ENCODE data around the gene BBS9.
A peak's percentile ranks its signal among the peaks of the same experiment; 100 is the strongest.
"Not testable (repeated sequence)": the region's sequence is repeated elsewhere in the genome, so short reads cannot be mapped to it uniquely, and the experiment has no call there.

The BBS9 gene

GRCh38 chr7:33425929-33426678 lies 296.7 kb downstream of the BBS9 start:
- DNase-seq (ENCODE audit: low spot score): no peak
- no peak for FAIRE-seq

- FAIRE-seq (no peak), DNase-seq (ENCODE audit: low spot score) (no peak)
Measured at GRCh38 chr7:33428415-33428814, 299.1 kb downstream of the BBS9 start.

DNA sequence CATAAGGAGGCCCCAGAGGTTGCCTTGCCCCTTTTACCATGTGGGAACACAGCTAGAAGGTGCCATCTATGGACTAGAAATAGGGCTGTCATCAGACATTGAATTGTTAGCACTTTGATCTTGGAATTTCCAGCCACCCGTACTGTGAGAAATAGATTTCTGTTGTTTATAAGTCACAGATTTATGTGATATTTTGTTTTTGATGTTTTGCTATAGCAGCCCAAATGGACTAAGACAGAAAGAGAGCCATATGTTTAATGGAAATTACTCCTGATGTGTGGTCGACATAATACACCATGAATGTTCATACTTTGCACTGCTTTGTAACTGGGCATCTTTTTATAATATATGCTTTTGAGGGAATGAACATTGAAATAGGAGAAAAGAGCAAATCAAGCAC lies 302.2 kb downstream of the BBS9 start:
- FAIRE-seq (no peak), DNase-seq (ENCODE audit: low spot score) (no peak)

DNA sequence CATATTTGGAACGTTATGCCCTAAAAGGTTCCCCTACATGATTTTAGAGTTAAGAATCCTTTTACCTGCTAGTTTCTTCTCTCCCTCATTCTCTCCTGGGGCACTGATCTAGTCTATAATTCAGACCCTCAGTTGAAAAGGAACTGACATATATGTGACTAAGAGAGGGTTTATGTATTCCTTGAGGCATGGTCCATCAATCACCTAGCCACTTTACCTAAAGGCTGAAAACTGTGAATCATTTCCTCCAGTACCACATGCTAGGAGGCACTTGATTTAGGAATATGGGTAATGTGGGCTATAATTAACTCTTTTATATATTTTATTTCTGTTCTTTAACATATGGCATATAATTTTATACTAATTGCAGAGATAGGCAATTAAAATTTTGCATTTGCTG lies 303.5 kb downstream of the BBS9 start:
- FAIRE-seq (peak; percentile 32), DNase-seq (ENCODE audit: low spot score) (peak; percentile 31)

DNA sequence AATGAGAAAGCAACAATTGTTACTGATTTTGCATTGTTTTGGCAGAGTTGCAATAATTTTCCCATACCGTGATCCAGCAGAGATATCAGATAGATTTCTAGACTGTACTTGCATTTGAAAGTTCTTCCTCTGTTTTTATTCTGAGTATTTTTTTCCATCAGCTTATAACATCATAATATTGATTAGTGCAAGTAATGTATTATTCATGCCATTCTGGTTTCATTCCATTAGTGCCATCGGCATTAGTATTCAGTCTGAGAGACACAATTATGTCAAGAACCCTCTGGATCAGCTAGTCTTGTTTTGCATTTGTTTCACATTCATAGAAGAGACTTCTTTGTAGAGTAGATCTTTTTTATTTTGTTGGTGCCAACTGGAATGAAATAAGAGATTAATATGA lies 304.0 kb downstream of the BBS9 start:
- no peak for DNase-seq (ENCODE audit: low spot score)
- no peak for FAIRE-seq

DNA sequence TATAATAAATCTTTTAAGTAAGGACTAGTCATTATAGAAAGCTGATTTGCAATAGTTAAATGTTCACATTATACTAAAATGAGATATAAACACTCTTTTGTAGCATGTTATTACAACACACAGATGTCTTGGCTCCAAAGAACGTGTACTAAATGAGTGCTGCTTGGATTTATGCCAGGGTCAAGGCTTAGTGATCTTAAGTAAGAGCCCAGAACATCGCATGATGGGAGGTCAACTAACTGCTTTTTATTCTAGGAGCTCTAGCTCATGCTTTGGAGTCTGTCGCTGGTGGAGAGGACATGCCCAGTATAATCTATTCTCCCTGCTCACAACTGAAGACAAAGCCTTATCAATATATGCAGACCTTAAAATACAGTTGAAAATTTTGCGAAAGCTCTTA lies 315.1 kb downstream of the BBS9 start:
- FAIRE-seq (no peak), DNase-seq (ENCODE audit: low spot score) (no peak)

DNA sequence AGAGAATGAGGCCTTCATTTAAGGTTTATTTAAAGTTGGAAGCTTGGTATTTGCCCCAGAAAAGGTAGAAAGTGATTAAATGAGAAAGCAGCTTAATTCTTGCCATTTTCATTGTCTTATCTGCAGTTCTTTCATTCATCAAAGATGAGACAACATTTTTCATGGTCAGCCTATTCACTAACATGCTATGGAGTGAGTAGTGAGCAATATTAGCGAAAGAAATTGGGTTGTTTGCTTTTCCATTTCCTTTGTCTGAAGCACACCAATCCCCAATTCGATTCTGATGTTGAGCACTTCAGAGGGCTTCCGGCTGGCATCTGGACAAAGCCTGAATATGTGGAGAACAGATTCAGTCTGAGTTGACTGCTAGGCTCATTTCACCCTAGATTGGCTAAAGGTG lies 317.2 kb downstream of the BBS9 start:
- FAIRE-seq (no peak), DNase-seq (ENCODE audit: low spot score) (no peak)

- DNase-seq (ENCODE audit: low spot score) (no peak), FAIRE-seq (no peak)
Measured at GRCh38 chr7:33448035-33448434, 318.7 kb downstream of the BBS9 start.

- FAIRE-seq (no peak), DNase-seq (ENCODE audit: low spot score) (no peak)
Measured at GRCh38 chr7:33449847-33450246, 320.5 kb downstream of the BBS9 start.

DNA sequence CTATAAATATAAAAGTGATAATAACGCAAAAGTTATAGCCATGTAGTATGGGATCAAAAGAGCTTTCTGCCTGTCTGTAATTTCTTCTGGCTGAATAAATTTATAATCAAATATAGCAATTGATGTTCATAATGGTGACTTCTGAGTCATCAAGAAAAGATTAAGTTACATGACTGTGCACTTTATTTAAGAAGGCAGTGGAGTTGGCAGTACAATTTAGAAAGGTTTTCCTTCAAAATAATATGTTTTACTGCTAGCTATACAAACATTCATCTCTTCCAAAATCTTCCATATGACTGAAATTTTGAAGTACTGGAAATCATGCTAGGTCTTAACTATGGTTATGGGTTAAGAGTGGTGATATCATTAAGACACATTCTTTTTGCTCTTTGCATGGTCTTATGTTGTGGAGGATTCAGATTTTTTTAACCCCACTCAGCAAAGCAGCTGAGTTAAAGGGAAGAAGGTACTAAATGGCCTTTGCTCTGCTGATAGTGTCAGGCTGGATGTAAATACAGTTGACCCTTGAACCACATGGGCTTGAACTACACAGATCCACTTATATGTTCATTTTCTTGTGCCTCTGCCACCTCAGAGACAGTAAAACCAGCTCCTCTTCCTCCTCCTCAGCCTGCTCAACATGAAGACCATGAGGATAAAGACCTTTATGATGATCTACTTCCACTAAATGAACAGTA lies 323.6 kb downstream of the BBS9 start:
- FAIRE-seq: no peak
- DNase-seq (ENCODE audit: low spot score): no peak

DNA sequence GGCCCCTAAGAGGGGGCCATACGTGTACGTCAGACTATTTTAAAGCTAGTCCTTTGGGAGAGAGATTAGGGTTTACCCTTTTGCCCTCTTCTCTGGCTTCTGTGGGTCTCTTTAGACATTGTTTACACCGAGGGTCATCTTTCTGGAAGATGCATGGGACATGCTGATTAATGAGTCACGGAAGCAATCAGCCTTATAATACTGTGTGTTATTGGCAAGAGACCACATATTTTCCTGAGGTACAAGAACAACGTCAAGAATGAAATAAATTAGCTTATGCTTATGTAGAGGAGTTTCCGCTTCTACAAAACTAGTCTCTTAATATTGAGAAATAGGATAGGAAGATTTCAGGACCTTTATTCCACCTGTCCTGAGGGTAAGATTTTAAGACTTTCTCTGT lies 327.7 kb downstream of the BBS9 start:
- DNase-seq (ENCODE audit: low spot score) (no peak), FAIRE-seq (no peak)

DNA sequence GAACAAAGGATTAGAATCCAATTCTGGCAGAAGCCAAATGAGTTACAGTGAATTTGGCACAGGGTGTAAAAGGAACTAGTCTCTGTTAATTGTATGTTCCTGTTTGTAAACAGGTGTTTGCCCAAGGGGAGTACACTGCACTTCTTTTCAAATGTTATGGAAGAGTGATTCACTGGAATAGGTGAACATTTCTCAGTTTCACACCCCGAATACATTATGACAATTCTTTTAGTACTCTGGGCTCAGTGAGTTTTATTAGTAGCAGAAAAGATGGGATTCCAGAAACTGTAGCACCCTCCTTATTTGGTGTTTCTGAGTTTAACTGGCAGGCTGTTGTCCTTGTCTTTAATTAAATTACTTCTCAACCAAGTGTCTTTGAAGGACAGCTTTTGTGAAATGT lies 329.2 kb downstream of the BBS9 start:
- FAIRE-seq (no peak), DNase-seq (ENCODE audit: low spot score) (no peak)

- FAIRE-seq (no peak), DNase-seq (ENCODE audit: low spot score) (no peak)
Measured at GRCh38 chr7:33459340-33459751, 330.0 kb downstream of the BBS9 start.

DNA sequence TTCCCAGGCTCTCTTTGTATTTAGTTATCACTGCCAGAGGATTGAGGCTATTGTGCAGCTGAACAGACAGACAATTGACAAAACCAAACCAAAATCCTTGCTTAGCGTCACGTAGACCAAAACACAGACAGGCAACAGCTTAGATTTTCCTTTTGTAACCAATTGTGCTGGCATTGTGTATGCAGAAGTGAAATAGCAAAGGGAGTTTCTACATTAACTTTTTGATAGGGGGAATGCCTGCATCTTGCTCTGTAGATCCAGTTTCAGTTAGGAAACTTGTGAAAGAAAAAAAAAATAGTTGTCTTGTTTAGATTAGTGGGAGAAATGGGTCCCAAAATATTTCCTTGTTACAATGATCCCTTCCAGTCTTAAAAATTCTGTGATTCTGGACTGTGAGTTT lies 333.8 kb downstream of the BBS9 start:
- no peak for FAIRE-seq
- no peak for DNase-seq (ENCODE audit: low spot score)

- no peak for DNase-seq (ENCODE audit: low spot score)
- FAIRE-seq: no peak
Measured at GRCh38 chr7:33466203-33466602, 336.8 kb downstream of the BBS9 start.

DNA sequence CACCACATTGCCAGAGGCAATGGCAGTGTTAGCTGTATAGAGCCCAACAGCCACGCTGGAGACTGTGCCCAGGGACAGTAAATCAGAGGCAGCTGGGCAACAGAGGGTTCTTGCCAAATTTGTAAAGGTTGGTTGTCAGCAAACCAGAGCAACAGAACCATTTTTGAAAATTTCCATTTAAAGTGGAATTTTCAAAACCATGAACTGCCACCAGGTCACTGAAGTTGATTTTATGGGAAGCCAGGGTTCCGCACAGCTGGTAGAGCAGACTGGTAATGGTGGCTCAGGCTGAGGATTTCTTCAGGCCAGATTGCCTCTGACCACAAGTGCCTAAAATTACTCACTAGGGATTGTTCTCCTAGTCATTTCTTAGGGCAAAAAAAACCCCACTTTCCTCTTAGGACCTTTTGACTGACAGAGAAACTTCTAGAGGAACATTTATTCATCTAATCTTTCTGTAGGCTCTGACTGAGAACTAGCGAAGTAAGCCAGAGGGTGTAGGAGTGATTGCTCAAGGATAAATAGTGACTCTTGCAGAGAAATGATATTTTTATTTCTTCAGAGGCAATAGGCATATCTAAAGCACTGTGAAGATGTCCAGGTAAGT lies 342.4 kb downstream of the BBS9 start:
- FAIRE-seq (no peak), DNase-seq (ENCODE audit: low spot score) (no peak)

- no peak for DNase-seq (ENCODE audit: low spot score)
- no peak for FAIRE-seq
Measured at GRCh38 chr7:33472348-33473025, 343.1 kb downstream of the BBS9 start.

- FAIRE-seq (no peak), DNase-seq (ENCODE audit: low spot score) (no peak)
Measured at GRCh38 chr7:33477719-33478480, 348.5 kb downstream of the BBS9 start.

- not testable (repeated sequence) for FAIRE-seq; DNase-seq (ENCODE audit: low spot score)
Measured at GRCh38 chr7:33484476-33484875, 355.1 kb downstream of the BBS9 start.

- FAIRE-seq (no peak), DNase-seq (ENCODE audit: low spot score) (no peak)
Measured at GRCh38 chr7:33485747-33486493, 356.6 kb downstream of the BBS9 start.

- DNase-seq (ENCODE audit: low spot score): no peak
- no peak for FAIRE-seq
Measured at GRCh38 chr7:33486633-33487032, 357.3 kb downstream of the BBS9 start.

Data from RCC 7860 (cell line).